Measurements from ENCODE around the gene SPAG6. TPM values are rescaled to one million over a fixed set of nuclear protein-coding genes. Genes with fewer than 3 reads are reported as not detected.

Gene SPAG6
- total and polyA plus RNA-seq, 2 of the 8 experiments (the other 6 are each of a cell fraction or from before 2014, with no cell fraction given) = 0.14 TPM; not detected in 1

DNA sequence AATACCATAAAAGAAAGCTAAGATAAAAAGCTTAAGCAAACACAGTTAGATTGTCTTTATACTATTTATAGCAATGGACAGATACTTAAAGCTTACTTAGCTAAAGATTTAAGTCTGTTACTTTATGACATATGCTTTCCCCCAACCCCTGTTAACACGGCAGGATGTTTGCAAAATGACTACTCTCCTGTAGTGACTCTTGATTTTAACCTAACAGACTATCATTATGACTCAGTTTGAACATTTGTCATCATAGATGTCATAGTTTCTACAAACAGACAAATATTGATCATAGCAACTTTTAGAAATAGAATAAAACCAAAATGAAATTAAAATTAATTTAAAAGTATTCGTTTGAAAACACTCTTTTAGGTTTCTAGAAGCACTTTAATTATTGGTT, 36.9 kb upstream of the SPAG6 start:
- H3K79me1 ChIP-seq (ENCODE audit: low read depth, low read length) = no peaks in the 10 kb centered on the region
- no peaks in the 10 kb centered on the region for H3K23me2 ChIP-seq (ENCODE audit: low read depth, low read length)
- no peak overlapping the region for H4K91ac ChIP-seq (replicated peaks; ENCODE audit: insufficient read length, low read length)
- no peak overlapping the region for H2AK5ac ChIP-seq (ENCODE audit: low read depth, low read length)
- no peak for FAIRE-seq
- H3K18ac ChIP-seq (ENCODE audit: extremely low read depth, low read length) = no peak overlapping the region
- no peak overlapping the region for H3K4me2 ChIP-seq (ENCODE audit: insufficient read depth in 1 of 2, low read depth in 2 of 2, low read length in 2 of 2)
- H3K79me2 ChIP-seq (ENCODE audit: control insufficient read depth in 1 of 2, insufficient read depth in 2 of 2, low read length in 2 of 2) = no peaks in the 10 kb centered on the region
- H2BK20ac ChIP-seq (ENCODE audit: low read length) = no peak overlapping the region
- TF ChIP-seq SP4 (IDR thresholded peaks at IDR 0.05; ENCODE audit: low read length) (no peak), POLR2A (IDR thresholded peaks at IDR 0.05; ENCODE audit: control extremely low read depth in 1 of 2, low read depth in 2 of 2, low read length in 2 of 2) (no peak), CREB1 (IDR thresholded peaks at IDR 0.05) (no peak), SUZ12 (IDR thresholded peaks at IDR 0.05; ENCODE audit: low read length) (no peak)
- no peak overlapping the region for H4K8ac ChIP-seq (ENCODE audit: extremely low read depth, insufficient read depth, low read length)
- DNase-seq (ENCODE audit: low read depth in 1 of 2, low spot score in 2 of 2) = no peak
- H3K9ac ChIP-seq (replicated peaks in 1 of 4; ENCODE audit: extremely low read depth in 1 of 4, low read depth in 3 of 4, low read length in 3 of 4) = no peak overlapping the region
- WGBS, 2 experiments (ENCODE audit: extremely low coverage in 1 of 2, insufficient coverage in 1 of 2, insufficient read length in 1 of 2, insufficient replicate concordance in 2 of 2, low coverage in 1 of 2, low lambda C conversion rate in 2 of 2, missing lambda C conversion rate in 1 of 2) = 94% methylated on average over 2 of the region's 2 CpGs; no CpG with 5 or more reads in 1 of the 2 experiments
- no peak overlapping the region for H3K23ac ChIP-seq (ENCODE audit: insufficient read length)
- no peaks in the 10 kb centered on the region for H3K9me3 ChIP-seq (ENCODE audit: insufficient read depth in 2 of 2, low read depth in 1 of 2, low read length in 1 of 2)
- no peaks in the 10 kb centered on the region for H4K20me1 ChIP-seq (replicated peaks in 1 of 2; ENCODE audit: control insufficient read depth in 1 of 2, insufficient read depth in 2 of 2, low read length in 2 of 2)
- no peak overlapping the region for H3K4ac ChIP-seq (replicated peaks; ENCODE audit: insufficient read length, low read depth, low read length)
- no peak overlapping the region for H3K14ac ChIP-seq (ENCODE audit: insufficient read length)
- H2BK120ac ChIP-seq (replicated peaks; ENCODE audit: low read depth, low read length) = no peak overlapping the region
- no peaks in the 10 kb centered on the region for H3K36me3 ChIP-seq (ENCODE audit: control insufficient read depth in 2 of 4, insufficient read depth in 4 of 4, low read length in 3 of 4)
- H2BK12ac ChIP-seq (ENCODE audit: low read depth, low read length) = no peak overlapping the region
- CTCF ChIA-PET (ENCODE audit: partially characterized antibody) = interaction anchor here (0.5 to 0.9 kb wide), 3 partner anchors 49 to 80 kb away, joined by 3 read pairs; no protein-coding TSS in a partner anchor
- H2AFZ ChIP-seq (ENCODE audit: low read length) = no peak overlapping the region
- H3K56ac ChIP-seq (replicated peaks; ENCODE audit: insufficient read length, low read depth, low read length) = no peak overlapping the region
- POLR2A ChIA-PET (ENCODE audit: partially characterized antibody) = no interaction called here
- no peak overlapping the region for H2BK15ac ChIP-seq (ENCODE audit: low read length)
- H4K5ac ChIP-seq (ENCODE audit: insufficient read length, low read depth, low read length) = no peak overlapping the region
- H3K27ac ChIP-seq (ENCODE audit: low read depth, low read length) = no peak overlapping the region
- H2BK5ac ChIP-seq (ENCODE audit: low read depth, low read length) = no peak overlapping the region
- H3K27me3 ChIP-seq (replicated peaks in 1 of 4; ENCODE audit: control insufficient read depth in 3 of 4, extremely low read depth in 1 of 4, insufficient read depth in 3 of 4, low read length in 3 of 4) = peaks cover 0 to 1% (median 0%) of the 10 kb centered on the region in 4 experiments; a peak in 2 of 7 replicates
- no peaks in the 10 kb centered on the region for H3K4me1 ChIP-seq (replicated peaks in 1 of 4; ENCODE audit: control insufficient read depth in 3 of 4, insufficient read depth in 4 of 4, low read length in 3 of 4)
- H3K4me3 ChIP-seq (ENCODE audit: extremely low read depth in 1 of 4, insufficient read depth in 2 of 4, low read depth in 3 of 4, low read length in 4 of 4) = no peak overlapping the region

Data from H1 (cell line).